ENCODE measurements around the gene IGF1. TPM values are rescaled to one million over a fixed set of nuclear protein-coding genes. Genes with fewer than 3 reads are reported as not detected.

Gene IGF1
- total RNA-seq, 2 donors from 2014 or later = 15.8 to 44.8 TPM

- TF ChIP-seq POLR2A (IDR thresholded peaks at IDR 0.05) (no peak), CTCF (IDR thresholded peaks at IDR 0.05) (no peak)
- intact Hi-C loops (cut with DNase I) = loop anchor here (10.0 kb wide), 1 partner anchor 182 kb away; no protein-coding TSS in a partner anchor
Measured at GRCh38 chr12:102487226-102487625, 6.9 kb upstream of the IGF1 start.

GRCh38 chr12:102486153-102486552 lies 5.8 kb upstream of the IGF1 start:
- no peak for DNase-seq
- Histone ChIP-seq H3K36me3 (replicated peaks in 1 of 2; ENCODE audit: insufficient read depth in 1 of 2, low read depth in 2 of 2) (no peaks in the 10 kb centered on the region), H3K9me3 (no peaks in the 10 kb centered on the region), H3K27ac (no peak overlapping the region), H3K4me1 (peaks cover 6% of the 10 kb centered on the region), H3K27me3 (no peaks in the 10 kb centered on the region), H3K4me3 (no peak overlapping the region)
- TF ChIP-seq POLR2A (IDR thresholded peaks at IDR 0.05) (no peak), CTCF (IDR thresholded peaks at IDR 0.05) (no peak)
- 52 to 62% methylated on average over 2 of the region's 2 CpGs for WGBS, 2 donors
- no peak for ATAC-seq
- intact Hi-C loops (cut with DNase I) = loop anchor here (10.0 kb wide), 1 partner anchor 181 kb away; no protein-coding TSS in a partner anchor

More at GRCh38 chr12:102487226-102487625, 6.9 kb upstream of the IGF1 start:
- H3K4me1 ChIP-seq = peaks cover 6% of the 10 kb centered on the region
- H3K27me3 ChIP-seq = no peaks in the 10 kb centered on the region
- H3K36me3 ChIP-seq (replicated peaks in 1 of 2; ENCODE audit: insufficient read depth in 1 of 2, low read depth in 2 of 2) = no peaks in the 10 kb centered on the region
- H3K27ac ChIP-seq = no peak overlapping the region
- H3K4me3 ChIP-seq = no peak overlapping the region
- DNase-seq = no peak
- no peaks in the 10 kb centered on the region for H3K9me3 ChIP-seq
- ATAC-seq = no peak
- WGBS, 2 donors = 86 to 89% methylated on average over 2 of the region's 2 CpGs

GRCh38 chr12:102484428-102484958 lies 4.1 kb upstream of the IGF1 start:
- 9 to 10% methylated on average over 12 of the region's 12 CpGs for WGBS, 2 donors
- peak; percentile 59 to 97 (median 73) for TF ChIP-seq CTCF (IDR thresholded peaks at IDR 0.05)
- no peak for TF ChIP-seq POLR2A (IDR thresholded peaks at IDR 0.05)
- peak; percentile 68 for ATAC-seq

GRCh38 chr12:102484017-102484416 lies 3.7 kb upstream of the IGF1 start:
- Histone ChIP-seq H3K4me1 (peaks cover 20% of the 10 kb centered on the region), H3K27me3 (no peaks in the 10 kb centered on the region), H3K27ac (peak overlapping the region in 1 of 4 donors; percentile 39), H3K9me3 (no peaks in the 10 kb centered on the region), H3K4me3 (no peak overlapping the region), H3K36me3 (replicated peaks in 1 of 2; ENCODE audit: insufficient read depth in 1 of 2, low read depth in 2 of 2) (no peaks in the 10 kb centered on the region)
- ATAC-seq = no peak
- WGBS, 2 donors = 47 to 50% methylated on average over 3 of the region's 3 CpGs
- TF ChIP-seq CTCF (IDR thresholded peaks at IDR 0.05) (no peak), POLR2A (IDR thresholded peaks at IDR 0.05) (no peak)
- no peak for DNase-seq
- intact Hi-C loops (cut with DNase I) = loop anchor here (10.0 kb wide), 1 partner anchor 179 kb away; no protein-coding TSS in a partner anchor

More at GRCh38 chr12:102484428-102484958, 4.1 kb upstream of the IGF1 start:
- DNase-seq = peak; percentile 56 to 65 (median 62)
- H3K27me3 ChIP-seq = no peaks in the 10 kb centered on the region
- no peaks in the 10 kb centered on the region for H3K9me3 ChIP-seq
- H3K36me3 ChIP-seq (replicated peaks in 1 of 2; ENCODE audit: insufficient read depth in 1 of 2, low read depth in 2 of 2) = no peaks in the 10 kb centered on the region
- intact Hi-C loops (cut with DNase I) = loop anchor here (10.0 kb wide), 1 partner anchor 180 kb away; no protein-coding TSS in a partner anchor
- H3K4me1 ChIP-seq = peaks cover 17% of the 10 kb centered on the region
- H3K4me3 ChIP-seq = no peak overlapping the region
- H3K27ac ChIP-seq = peak overlapping the region in 1 of 4 donors; percentile 39

GRCh38 chr12:102483466-102483865 lies 3.1 kb upstream of the IGF1 start:
- no peaks in the 10 kb centered on the region for H3K36me3 ChIP-seq (replicated peaks in 1 of 2; ENCODE audit: insufficient read depth in 1 of 2, low read depth in 2 of 2)
- no peak overlapping the region for H3K4me3 ChIP-seq
- H3K27me3 ChIP-seq = no peaks in the 10 kb centered on the region
- 91 to 95% methylated on average over 2 of the region's 2 CpGs for WGBS, 2 donors
- H3K27ac ChIP-seq = no peak overlapping the region
- no peak for ATAC-seq
- intact Hi-C loops (cut with DNase I) = loop anchor here (10.0 kb wide), 1 partner anchor 179 kb away; no protein-coding TSS in a partner anchor
- DNase-seq = no peak
- no peak for TF ChIP-seq POLR2A (IDR thresholded peaks at IDR 0.05)
- TF ChIP-seq CTCF (IDR thresholded peaks at IDR 0.05) = no peak
- no peaks in the 10 kb centered on the region for H3K9me3 ChIP-seq
- H3K4me1 ChIP-seq = peaks cover 25% of the 10 kb centered on the region
